Activated CD4-positive, alpha-beta T cell treated with anti-CD3 and anti-CD28 coated beads, Interleukin-2, amount 10 ng/mL, durations not matched to agents 24 days and 14 days (primary cell): ENCODE data around the gene VWA2. TPM values are rescaled to one million over a fixed set of nuclear protein-coding genes. Genes with fewer than 3 reads are reported as not detected.

ENCODE experiments used
- DNase-seq: peaks from one replicate; pipeline ENCODE4 v3.0.0; 2022
- H3K27ac Mint-ChIP-seq: one replicate; pipeline ENCODE4 v1.8.0; 2022; ENCODE audit warnings: mild to moderate bottlenecking, mixed read lengths
- H3K27me3 Mint-ChIP-seq: one replicate; pipeline ENCODE4 v1.8.0; 2022; ENCODE audit warnings: mixed read lengths
- H3K36me3 Mint-ChIP-seq: one replicate; pipeline ENCODE4 v1.8.0; 2022; ENCODE audit warnings: low read depth, mild to moderate bottlenecking, mixed read lengths
- H3K4me1 Mint-ChIP-seq: one replicate; pipeline ENCODE4 v1.8.0; 2021; ENCODE audit warnings: mixed read lengths
- H3K4me3 Mint-ChIP-seq: one replicate; pipeline ENCODE4 v1.8.0; 2022; ENCODE audit warnings: mild to moderate bottlenecking, moderate library complexity, mixed read lengths
- H3K9me3 Mint-ChIP-seq: one replicate; pipeline ENCODE4 v1.8.0; 2021; ENCODE audit warnings: mixed read lengths
- intact Hi-C: fragments of 100-400 bp; cut with micrococcal nuclease; formaldehyde crosslinking; loops from one replicate; pipeline ENCODE4 v1.15.1; 2023
- total RNA-seq: library from RNA; stranded (reverse); gene quantifications from 2 replicates; pipeline ENCODE4 v1.2.3, GENCODE V29; 2022

The VWA2 gene
- total RNA-seq, 1 donor from 2014 or later: not detected

GRCh38 chr10:114285961-114286441 is 46.9 kb downstream of the VWA2 start:
- no peaks in the 10 kb centered on the region for H3K9me3 Mint-ChIP-seq
- intact Hi-C loops: no loop called here
- H3K27ac Mint-ChIP-seq: no peak overlapping the region
- no peak for DNase-seq
- H3K4me1 Mint-ChIP-seq: peaks cover 3% of the 10 kb centered on the region
- H3K27me3 Mint-ChIP-seq: no peaks in the 10 kb centered on the region
- H3K4me3 Mint-ChIP-seq: no peak overlapping the region
- no peaks in the 10 kb centered on the region for H3K36me3 Mint-ChIP-seq

- H3K9me3 Mint-ChIP-seq: no peaks in the 10 kb centered on the region
- intact Hi-C loops: no loop called here
- no peak overlapping the region for H3K27ac Mint-ChIP-seq
- no peaks in the 10 kb centered on the region for H3K36me3 Mint-ChIP-seq
- no peak overlapping the region for H3K4me3 Mint-ChIP-seq
- H3K4me1 Mint-ChIP-seq: peaks cover 3% of the 10 kb centered on the region
- no peaks in the 10 kb centered on the region for H3K27me3 Mint-ChIP-seq
- DNase-seq: no peak
Observed at GRCh38 chr10:114286921-114287320, 47.9 kb downstream of the VWA2 start.

GRCh38 chr10:114288424-114289095 is 49.5 kb downstream of the VWA2 start:
- Mint-ChIP-seq H3K27ac (no peak overlapping the region), H3K27me3 (no peaks in the 10 kb centered on the region), H3K9me3 (no peaks in the 10 kb centered on the region), H3K36me3 (no peaks in the 10 kb centered on the region), H3K4me1 (peaks cover 3% of the 10 kb centered on the region), H3K4me3 (no peak overlapping the region)
- DNase-seq: no peak
- intact Hi-C loops: no loop called here

GRCh38 chr10:114289096-114289436 is 50.0 kb downstream of the VWA2 start:
- H3K4me1 Mint-ChIP-seq: peaks cover 3% of the 10 kb centered on the region
- no peaks in the 10 kb centered on the region for H3K9me3 Mint-ChIP-seq
- intact Hi-C loops: no loop called here
- no peak overlapping the region for H3K27ac Mint-ChIP-seq
- no peak overlapping the region for H3K4me3 Mint-ChIP-seq
- DNase-seq: no peak
- no peaks in the 10 kb centered on the region for H3K27me3 Mint-ChIP-seq
- H3K36me3 Mint-ChIP-seq: no peaks in the 10 kb centered on the region

GRCh38 chr10:114290038-114290437 is 51.0 kb downstream of the VWA2 start:
- peaks cover 6% of the 10 kb centered on the region for H3K9me3 Mint-ChIP-seq

GRCh38 chr10:114291076-114291475 is 52.0 kb downstream of the VWA2 start:
- peaks cover 3% of the 10 kb centered on the region for H3K4me1 Mint-ChIP-seq
- H3K27me3 Mint-ChIP-seq: no peaks in the 10 kb centered on the region
- intact Hi-C loops: no loop called here
- peaks cover 8% of the 10 kb centered on the region for H3K36me3 Mint-ChIP-seq
- H3K4me3 Mint-ChIP-seq: no peak overlapping the region
- DNase-seq: no peak
- peaks cover 13% of the 10 kb centered on the region for H3K9me3 Mint-ChIP-seq
- no peak overlapping the region for H3K27ac Mint-ChIP-seq

More at GRCh38 chr10:114290038-114290437, 51.0 kb downstream of the VWA2 start:
- Mint-ChIP-seq H3K4me1 (peaks cover 3% of the 10 kb centered on the region), H3K27ac (no peak overlapping the region), H3K36me3 (no peaks in the 10 kb centered on the region), H3K4me3 (no peak overlapping the region), H3K27me3 (no peaks in the 10 kb centered on the region)
- intact Hi-C loops: no loop called here
- no peak for DNase-seq

- Mint-ChIP-seq H3K9me3 (peaks cover 16% of the 10 kb centered on the region), H3K27ac (no peak overlapping the region), H3K27me3 (no peaks in the 10 kb centered on the region), H3K4me3 (no peak overlapping the region), H3K36me3 (peaks cover 12% of the 10 kb centered on the region), H3K4me1 (peaks cover 3% of the 10 kb centered on the region)
- DNase-seq: no peak
- intact Hi-C loops: no loop called here
Observed at GRCh38 chr10:114291516-114291915, 52.5 kb downstream of the VWA2 start.

- no peaks in the 10 kb centered on the region for H3K27me3 Mint-ChIP-seq
- H3K9me3 Mint-ChIP-seq: peaks cover 16% of the 10 kb centered on the region
- DNase-seq: no peak
- H3K4me1 Mint-ChIP-seq: peaks cover 3% of the 10 kb centered on the region
- intact Hi-C loops: no loop called here
- no peak overlapping the region for H3K27ac Mint-ChIP-seq
- no peak overlapping the region for H3K4me3 Mint-ChIP-seq
- peaks cover 13% of the 10 kb centered on the region for H3K36me3 Mint-ChIP-seq
Observed at GRCh38 chr10:114293075-114293474, 54.0 kb downstream of the VWA2 start.

GRCh38 chr10:114294549-114294948 is 55.5 kb downstream of the VWA2 start:
- peaks cover 16% of the 10 kb centered on the region for H3K9me3 Mint-ChIP-seq
- no peaks in the 10 kb centered on the region for H3K27me3 Mint-ChIP-seq
- H3K4me1 Mint-ChIP-seq: no peaks in the 10 kb centered on the region
- intact Hi-C loops: no loop called here
- no peak for DNase-seq
- peaks cover 13% of the 10 kb centered on the region for H3K36me3 Mint-ChIP-seq
- no peak overlapping the region for H3K4me3 Mint-ChIP-seq
- H3K27ac Mint-ChIP-seq: no peak overlapping the region

GRCh38 chr10:114295393-114295792 is 56.3 kb downstream of the VWA2 start:
- H3K36me3 Mint-ChIP-seq: peaks cover 13% of the 10 kb centered on the region
- H3K9me3 Mint-ChIP-seq: peaks cover 16% of the 10 kb centered on the region
- no peak for DNase-seq
- intact Hi-C loops: no loop called here
- no peak overlapping the region for H3K27ac Mint-ChIP-seq
- no peaks in the 10 kb centered on the region for H3K27me3 Mint-ChIP-seq
- no peaks in the 10 kb centered on the region for H3K4me1 Mint-ChIP-seq
- no peak overlapping the region for H3K4me3 Mint-ChIP-seq

- Mint-ChIP-seq H3K27ac (no peak overlapping the region), H3K4me1 (no peaks in the 10 kb centered on the region), H3K9me3 (peaks cover 16% of the 10 kb centered on the region), H3K4me3 (no peak overlapping the region), H3K27me3 (no peaks in the 10 kb centered on the region), H3K36me3 (peaks cover 13% of the 10 kb centered on the region)
- no peak for DNase-seq
- intact Hi-C loops: no loop called here
Observed at GRCh38 chr10:114297136-114297705, 58.2 kb downstream of the VWA2 start.

GRCh38 chr10:114300036-114300645 is 61.1 kb downstream of the VWA2 start:
- Mint-ChIP-seq H3K36me3 (peaks cover 13% of the 10 kb centered on the region), H3K9me3 (peaks cover 10% of the 10 kb centered on the region), H3K4me1 (peaks cover 12% of the 10 kb centered on the region), H3K27me3 (no peaks in the 10 kb centered on the region), H3K4me3 (no peak overlapping the region), H3K27ac (no peak overlapping the region)
- no peak for DNase-seq
- intact Hi-C loops: loop anchor here (5.0 to 10.0 kb wide), 3 partner anchors 102 to 832 kb away; partner anchors contain the start of genes AFAP1L2, CCDC186 and TDRD1

GRCh38 chr10:114301177-114301576 is 62.1 kb downstream of the VWA2 start:
- peaks cover 12% of the 10 kb centered on the region for H3K4me1 Mint-ChIP-seq
- H3K9me3 Mint-ChIP-seq: peaks cover 2% of the 10 kb centered on the region
- H3K36me3 Mint-ChIP-seq: peaks cover 4% of the 10 kb centered on the region
- no peak overlapping the region for H3K4me3 Mint-ChIP-seq
- intact Hi-C loops: loop anchor here (5.0 to 10.0 kb wide), 3 partner anchors 101 to 831 kb away; partner anchors contain the start of genes AFAP1L2, CCDC186 and TDRD1
- no peak for DNase-seq
- no peaks in the 10 kb centered on the region for H3K27me3 Mint-ChIP-seq
- H3K27ac Mint-ChIP-seq: no peak overlapping the region
